HCT116 (cell line): Measurements from ENCODE around the gene SORL1. TPM values are rescaled to one million over a fixed set of nuclear protein-coding genes. Genes with fewer than 3 reads are reported as not detected.

ENCODE experiments used
- ATAC-seq: fragments of 200-7000 bp; cut with Tn5 transposase; 2 replicates; pipeline ENCODE4 v1.9.1; 2020; ENCODE audit warnings: mild to moderate bottlenecking, moderate library complexity
- BruUV-seq: library from RNA; stranded (reverse); fragments of 400-500 nt; replicated peaks from 2 replicates; lab custom pipeline; 2021; lab: Mats Ljungman, UMichigan
- CTCF ChIA-PET: fragments of 300-600 bp; sonication (Branson Sonifier 250); formaldehyde crosslinking; loops from one replicate; lab custom pipeline; 2021; ENCODE audit warnings: antibody characterized with exemption; lab: Charles Lee
- POLR2A ChIA-PET: fragments of 300-600, 350-600 bp; sonication (Branson Sonifier 250); formaldehyde crosslinking; loops from one replicate; lab custom pipeline; 2021; ENCODE audit warnings: antibody characterized with exemption; lab: Charles Lee
- RAD21 ChIA-PET, 2 experiments: fragments of 300-600 bp; sonication (Branson Sonifier 250); formaldehyde crosslinking; loops; one replicate each; lab custom pipeline; 2023; ENCODE audit warnings: low total read pairs in 2 of 2; ENCODE audit not compliant: uncharacterized antibody in 2 of 2, unreplicated experiment in 2 of 2, low non-redundant PET in 1 of 2; lab: Charles Lee
- DNase-seq: peaks from one replicate; pipeline ENCODE4 v3.0.0-alpha.2; 2010; ENCODE audit warnings: low read depth, low spot score
- H2AFZ ChIP-seq: fragments of 200-600 bp; shearing (Covaris generic), sonication (generic); 2 replicates; pipeline ENCODE4 v1.6.1; 2017; ENCODE audit warnings: low read depth, mixed run types, mixed read lengths, antibody characterized with exemption, low read length; ENCODE audit not compliant: poor library complexity, severe bottlenecking
- H3K27ac ChIP-seq: 2 replicates; pipeline ENCODE4 v1.5.1; 2012; ENCODE audit warnings: low read depth, low read length
- H3K27me3 ChIP-seq: fragments of 200-600 bp; sonication (generic); 2 replicates; pipeline ENCODE4 v1.6.1; 2016; ENCODE audit warnings: mixed run types, low read length, mixed read lengths; ENCODE audit not compliant: insufficient read depth
- H3K36me3 ChIP-seq, 2 experiments: fragments of 200-500 bp in 1 of 2; fragments of 200-600 bp in 1 of 2; sonication (Bioruptor generic) in 1 of 2; sonication (generic) in 1 of 2; 2 replicates each; pipeline versions ENCODE4 v1.5.1 to v1.6.1; 2014 to 2016; ENCODE audit warnings: low read length in 2 of 2, inconsistent platforms in 1 of 2, mixed read lengths in 1 of 2, mixed run types in 1 of 2; ENCODE audit not compliant: insufficient read depth in 2 of 2, control insufficient read depth in 1 of 2
- H3K4me1 ChIP-seq, 2 experiments: fragments of 200-600 bp in 1 of 2; sonication (generic) in 1 of 2; 2 replicates each; pipeline versions ENCODE4 v1.5.1 to v1.6.1; 2012 to 2017; ENCODE audit warnings: low read length in 2 of 2, inconsistent platforms in 1 of 2, mild to moderate bottlenecking in 1 of 2, mixed read lengths in 1 of 2, mixed run types in 1 of 2, moderate library complexity in 1 of 2; ENCODE audit not compliant: insufficient read depth in 2 of 2, control insufficient read depth in 1 of 2
- H3K4me2 ChIP-seq: fragments of 200-600 bp; sonication (generic); 2 replicates; pipeline ENCODE4 v1.6.1; 2017; ENCODE audit warnings: mixed run types, low read length, mixed read lengths
- H3K4me3 ChIP-seq, 2 experiments: fragments of 200-600 bp in 1 of 2; sonication (generic) in 1 of 2; replicated peaks in 1 of 2; 2 replicates each; pipeline ENCODE4 v1.5.1; 2011 to 2016; ENCODE audit warnings: low read length in 2 of 2, control low read depth in 1 of 2, low read depth in 1 of 2, mild to moderate bottlenecking in 1 of 2, mixed read lengths in 1 of 2, mixed run types in 1 of 2
- H3K79me2 ChIP-seq: fragments of 200-600 bp; sonication (generic); 2 replicates; pipeline ENCODE4 v1.6.1; 2017; ENCODE audit warnings: mild to moderate bottlenecking, mixed run types, low read length, moderate library complexity, mixed read lengths; ENCODE audit not compliant: insufficient read depth
- H3K9ac ChIP-seq: fragments of 200-600 bp; sonication (generic); 2 replicates; pipeline ENCODE4 v1.6.1; 2016; ENCODE audit warnings: low read length, mixed read lengths
- H3K9me2 ChIP-seq: fragments of 200-600 bp; sonication (generic), shearing (Covaris generic); 2 replicates; pipeline ENCODE4 v1.6.1; 2017; ENCODE audit warnings: mixed run types, mild to moderate bottlenecking, moderate library complexity; ENCODE audit not compliant: insufficient read depth
- H3K9me3 ChIP-seq, 2 experiments: fragments of 200-500 bp in 1 of 2; fragments of 200-600 bp in 1 of 2; sonication (Bioruptor generic) in 1 of 2; sonication (generic) in 1 of 2; 2 replicates each; pipeline ENCODE4 v1.6.1; 2014 to 2017; ENCODE audit warnings: low read length in 2 of 2, mixed read lengths in 2 of 2, inconsistent platforms in 1 of 2, low read depth in 1 of 2, mild to moderate bottlenecking in 1 of 2, mixed run types in 1 of 2, moderate library complexity in 1 of 2; ENCODE audit not compliant: control insufficient read depth in 1 of 2, insufficient read depth in 1 of 2
- H4K20me1 ChIP-seq: fragments of 200-600 bp; sonication (generic), shearing (Covaris generic); 2 replicates; pipeline ENCODE4 v1.6.1; 2017; ENCODE audit warnings: mixed run types, mild to moderate bottlenecking, moderate library complexity; ENCODE audit not compliant: insufficient read depth
- CBX3 ChIP-seq: IDR thresholded peaks from 2 replicates; pipeline ENCODE4 v1.6.1; 2012; ENCODE audit warnings: low read depth
- CEBPB ChIP-seq: IDR thresholded peaks from 2 replicates; pipeline ENCODE4 v1.6.1; 2012; ENCODE audit warnings: low read depth
- CTCF ChIP-seq, 3 experiments: fragments of 200-600 bp in 1 of 3; sonication (generic) in 1 of 3; IDR thresholded peaks in 2 of 3; conservative IDR thresholded peaks in 1 of 3; 2 replicates each; pipeline ENCODE4 v1.5.1; 2012 to 2017; ENCODE audit warnings: low read depth in 2 of 3, low read length in 2 of 3, antibody characterized with exemption in 1 of 3, borderline replicate concordance in 1 of 3, control low read depth in 1 of 3, mild to moderate bottlenecking in 1 of 3, mixed read lengths in 1 of 3, mixed run types in 1 of 3, moderate library complexity in 1 of 3; ENCODE audit not compliant: insufficient read depth in 1 of 3
- EGR1 ChIP-seq: IDR thresholded peaks from 2 replicates; pipeline ENCODE4 v1.6.1; 2012; ENCODE audit warnings: low read depth
- JUND ChIP-seq: IDR thresholded peaks from 2 replicates; pipeline ENCODE4 v1.6.1; 2012
- POLR2A ChIP-seq: IDR thresholded peaks from 2 replicates; pipeline ENCODE4 v1.7.0; 2011; ENCODE audit warnings: borderline replicate concordance; ENCODE audit not compliant: insufficient read depth, insufficient read length; ENCODE audit errors: extremely low read depth
- RAD21 ChIP-seq: IDR thresholded peaks from 2 replicates; pipeline ENCODE4 v1.6.1; 2012; ENCODE audit warnings: low read depth, mild to moderate bottlenecking
- REST ChIP-seq: IDR thresholded peaks from 2 replicates; pipeline ENCODE4 v1.6.1; 2012; ENCODE audit warnings: low read depth
- SIN3A ChIP-seq: IDR thresholded peaks from 2 replicates; pipeline ENCODE4 v1.6.1; 2012; ENCODE audit warnings: low read depth
- SP1 ChIP-seq: IDR thresholded peaks from 2 replicates; pipeline ENCODE4 v1.6.1; 2012; ENCODE audit warnings: low read depth
- SRF ChIP-seq: IDR thresholded peaks from 2 replicates; pipeline ENCODE4 v1.6.1; 2012; ENCODE audit warnings: low read depth
- TCF7L2 ChIP-seq: IDR thresholded peaks from 2 replicates; pipeline ENCODE4 v1.7.0; 2011; ENCODE audit warnings: borderline replicate concordance, inconsistent platforms; ENCODE audit not compliant: insufficient read depth, insufficient read length; ENCODE audit errors: extremely low read depth
- intact Hi-C: fragments of 100-400 bp; cut with micrococcal nuclease; formaldehyde crosslinking; loops from 2 replicates; pipeline ENCODE4 v1.10.0; 2022
- total RNA-seq: library from RNA; stranded (reverse); gene quantifications from one replicate; pipeline ENCODE4 v1.2.1, GENCODE V29; 2021; ENCODE audit not compliant: unreplicated experiment

Gene SORL1
- total RNA-seq, 1 experiment from 2014 or later = 17.4 TPM

DNA sequence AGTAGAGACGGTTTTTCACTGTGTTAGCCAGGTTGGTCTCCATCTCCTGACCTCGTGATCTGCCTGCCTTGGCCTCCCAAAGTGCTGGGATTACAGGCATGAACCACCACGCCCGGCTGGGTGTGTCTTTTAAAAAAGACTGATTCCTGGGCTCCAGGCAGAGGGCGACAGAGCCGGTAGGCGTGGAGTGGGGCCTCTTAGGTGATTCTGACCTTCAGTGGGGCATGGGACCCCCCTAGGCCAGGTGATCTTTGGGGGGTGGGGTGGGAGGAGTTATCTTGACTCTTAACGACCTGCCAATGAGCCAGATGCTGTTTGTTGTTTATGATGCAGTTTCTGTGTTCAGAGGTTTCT, 13.6 kb downstream of the SORL1 start:
- H4K20me1 ChIP-seq = no peaks in the 10 kb centered on the region
- H3K9me2 ChIP-seq = no peaks in the 10 kb centered on the region
- H3K79me2 ChIP-seq = no peaks in the 10 kb centered on the region; the same call in 1 of the 2 replicates
- H3K27me3 ChIP-seq = no peaks in the 10 kb centered on the region
- H3K4me2 ChIP-seq = peak overlapping the region; percentile 66
- peak overlapping the region in 1 of 2 experiments; percentile 51; a peak in 2 of 4 replicates for H3K4me3 ChIP-seq
- ChIA-PET CTCF (no interaction called here), RAD21 (no interaction called here), POLR2A (no interaction called here)
- H3K9ac ChIP-seq = peak overlapping the region; percentile 57
- intact Hi-C loops = no loop called here
- H2AFZ ChIP-seq = peak overlapping the region; percentile 47
- ATAC-seq = 0 out of 2 replicates have a peak, but pooled peaks have one; percentile 13
- BruUV-seq = no TSS peak
- no peak for DNase-seq
- peaks cover 57 to 67% of the 10 kb centered on the region in 2 experiments for H3K4me1 ChIP-seq
- no peaks in the 10 kb centered on the region for H3K36me3 ChIP-seq
- TF ChIP-seq EGR1 (no peak), REST (no peak), SIN3A (no peak), SP1 (no peak), CTCF (IDR thresholded peaks at IDR 0.05 in 2 of 3, conservative IDR thresholded peaks at IDR 0.05 in 1 of 3; ENCODE audit: borderline replicate concordance in 1 of 3, insufficient read depth in 1 of 3, low read depth in 2 of 3, low read length in 2 of 3) (no peak), JUND (no peak), RAD21 (no peak), TCF7L2 (no peak), SRF (no peak), CEBPB (no peak), POLR2A (no peak), CBX3 (no peak)
- H3K27ac ChIP-seq = peak overlapping the region; percentile 78
- no peaks in the 10 kb centered on the region for H3K9me3 ChIP-seq
